NB4 (cell line): ENCODE measurements around the gene TPM4.
A peak's percentile ranks its signal among the peaks of the same experiment; 100 is the strongest.
"Not testable (repeated sequence)": the region's sequence is repeated elsewhere in the genome, so short reads cannot be mapped to it uniquely, and the experiment has no call there.

ENCODE experiments used
- DNase-seq: peaks from one replicate; pipeline ENCODE4 v3.0.0; 2010; ENCODE audit warnings: low read depth
- H3K4me3 ChIP-seq: one replicate; pipeline ENCODE4 v1.5.1; 2011; ENCODE audit warnings: mild to moderate bottlenecking, low read depth, low read length, moderate library complexity
- CTCF ChIP-seq: IDR thresholded peaks from one replicate; pipeline ENCODE4 v1.5.1; 2012; ENCODE audit warnings: low read depth, low read length
- MYC ChIP-seq: IDR thresholded peaks from 2 replicates; pipeline ENCODE4 v1.6.1; 2011; ENCODE audit warnings: low read depth, low read length
- POLR2A ChIP-seq: IDR thresholded peaks from 2 replicates; pipeline ENCODE4 v1.6.1; 2011; ENCODE audit warnings: mild to moderate bottlenecking; ENCODE audit not compliant: insufficient read length; ENCODE audit errors: extremely low read depth
- TF ChIP-seq, protein P1 (sequence below): IDR thresholded peaks from 2 replicates; pipeline ENCODE4 v1.6.1; 2011; ENCODE audit warnings: low read depth, low read length

TPM4 gene

DNA sequence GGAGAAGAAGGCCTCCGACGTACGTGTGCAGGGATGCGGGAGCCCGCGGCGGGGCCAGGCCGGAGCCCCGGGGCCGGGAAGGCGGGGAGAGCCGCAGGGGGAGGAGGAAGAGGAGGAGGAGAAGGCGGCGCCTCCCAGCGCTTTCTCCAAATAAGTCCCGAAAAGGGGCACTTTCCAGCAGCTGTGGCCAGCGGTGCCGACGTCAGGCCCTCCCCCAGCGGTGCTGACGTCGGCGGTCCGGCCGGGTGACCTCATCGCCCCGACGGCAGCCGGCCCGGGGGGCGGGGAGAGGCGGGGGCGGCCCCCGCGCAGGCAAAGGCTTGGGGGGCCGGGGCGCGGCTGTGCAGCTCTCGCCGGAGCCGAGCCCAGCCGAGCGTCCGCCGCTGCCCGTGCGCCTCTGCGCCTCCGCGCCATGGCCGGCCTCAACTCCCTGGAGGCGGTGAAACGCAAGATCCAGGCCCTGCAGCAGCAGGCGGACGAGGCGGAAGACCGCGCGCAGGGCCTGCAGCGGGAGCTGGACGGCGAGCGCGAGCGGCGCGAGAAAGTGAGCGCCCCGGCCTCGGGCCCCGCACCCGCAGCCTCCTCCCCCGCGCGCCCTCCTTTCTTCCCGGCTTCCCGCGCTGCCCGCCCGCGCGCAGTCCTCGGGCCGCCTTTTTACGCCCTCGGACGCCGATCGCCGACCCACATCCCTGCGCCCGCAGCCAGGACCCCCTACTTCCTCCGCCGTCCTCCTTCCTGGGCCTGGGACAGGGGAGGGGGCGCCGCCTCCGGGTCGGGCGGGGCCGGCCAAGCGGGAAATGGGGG is at the start of gene TPM4:
Gene TPM4, plus strand, starts transcription at position 342 of the 804 bp plus-strand sequence. Its CDS starts 71 bp downstream, at position 413.
- peak; percentile 53 for TF ChIP-seq POLR2A
- no peak for TF ChIP-seq CTCF
- TF ChIP-seq, protein P1, sequence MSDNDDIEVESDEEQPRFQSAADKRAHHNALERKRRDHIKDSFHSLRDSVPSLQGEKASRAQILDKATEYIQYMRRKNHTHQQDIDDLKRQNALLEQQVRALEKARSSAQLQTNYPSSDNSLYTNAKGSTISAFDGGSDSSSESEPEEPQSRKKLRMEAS = no peak
- peak; percentile 92 for DNase-seq
- H3K4me3 ChIP-seq = peak within 1 kb of the TSS; percentile 89

- no peak overlapping the region for H3K4me3 ChIP-seq
- TF ChIP-seq, protein P1 = no peak
- no peak for TF ChIP-seq CTCF
- TF ChIP-seq MYC = no peak
- no peak for TF ChIP-seq POLR2A
- DNase-seq = no peak
Measured at GRCh38 chr19:16026756-16027155, 49.5 kb upstream of the TPM4 start.

DNA sequence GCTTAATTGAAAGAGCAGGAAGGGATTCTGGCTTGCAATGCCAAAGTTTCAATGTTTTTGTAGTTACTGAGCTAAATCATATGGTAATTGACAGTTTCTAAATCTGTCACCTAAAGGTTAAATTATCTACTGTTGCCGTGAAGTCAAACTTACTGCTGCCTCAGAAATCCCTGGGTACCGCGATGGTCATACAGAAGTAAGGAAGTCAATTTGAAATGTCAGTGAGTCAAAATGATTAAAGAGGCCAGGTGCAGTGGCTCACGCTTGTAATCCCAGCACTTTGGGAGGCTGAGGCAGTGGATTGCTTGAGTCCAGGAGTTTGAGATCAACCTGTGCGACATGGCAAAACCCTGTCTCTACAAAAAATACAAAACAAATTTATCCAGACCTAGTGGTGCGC is 48.8 kb upstream of the TPM4 start:
- no peak for DNase-seq
- no peak overlapping the region for H3K4me3 ChIP-seq
- TF ChIP-seq CTCF = no peak
- TF ChIP-seq, protein P1 = no peak
- TF ChIP-seq POLR2A = no peak

- DNase-seq, H3K4me3 ChIP-seq: not testable (repeated sequence)
Measured at GRCh38 chr19:16030155-16030554, 46.1 kb upstream of the TPM4 start.

GRCh38 chr19:16030964-16031871 is 45.1 kb upstream of the TPM4 start:
- H3K4me3 ChIP-seq = no peak overlapping the region

More at GRCh38 chr19:16030964-16031871, 45.1 kb upstream of the TPM4 start:
- TF ChIP-seq, protein P1 = no peak
- TF ChIP-seq CTCF = no peak
- no peak for TF ChIP-seq MYC
- no peak for TF ChIP-seq POLR2A
- DNase-seq = no peak
